HEK293T (cell line): ENCODE data around the gene NKIRAS2.

Experiments
- CTCF ChIA-PET: fragments of 350-600 bp; formaldehyde crosslinking; extraction: SDS; loops from one replicate; lab custom pipeline; 2021; ENCODE audit warnings: antibody characterized with exemption, inconsistent platforms; lab: Yijun Ruan, JAX
- POLR2A ChIA-PET: fragments of 350-600 bp; formaldehyde crosslinking; extraction: SDS; loops from one replicate; lab custom pipeline; 2020; ENCODE audit warnings: antibody characterized with exemption, inconsistent platforms; lab: Yijun Ruan, JAX
- DNase-seq: peaks from one replicate; pipeline ENCODE4 v3.0.0; 2012; ENCODE audit warnings: mixed read lengths; ENCODE audit errors: extremely low spot score
- ARNT ChIP-seq: fragments of 450-650 bp; IDR thresholded peaks from 2 replicates; pipeline ENCODE4 v1.6.1; 2017; ENCODE audit warnings: mild to moderate bottlenecking
- BHLHE40 ChIP-seq: fragments of 450-650 bp; IDR thresholded peaks from 2 replicates; pipeline ENCODE4 v1.6.1; 2016; ENCODE audit warnings: mild to moderate bottlenecking, moderate library complexity, borderline replicate concordance
- CTBP1 ChIP-seq: fragments of 450-650 bp; IDR thresholded peaks from 2 replicates; pipeline ENCODE4 v1.6.1; 2016; ENCODE audit warnings: borderline replicate concordance
- ELF4 ChIP-seq: fragments of 450-650 bp; IDR thresholded peaks from 2 replicates; pipeline ENCODE4 v1.6.1; 2017; ENCODE audit warnings: antibody characterized with exemption
- FOXA1 ChIP-seq: fragments of 450-650 bp; IDR thresholded peaks from 2 replicates; pipeline ENCODE4 v1.6.1; 2016; ENCODE audit warnings: mild to moderate bottlenecking
- FOXK2 ChIP-seq: fragments of 450-650 bp; IDR thresholded peaks from 2 replicates; pipeline ENCODE4 v1.6.1; 2016; ENCODE audit warnings: mild to moderate bottlenecking
- FOXM1 ChIP-seq: fragments of 450-650 bp; IDR thresholded peaks from 2 replicates; pipeline ENCODE4 v1.6.1; 2017; ENCODE audit warnings: mild to moderate bottlenecking, borderline replicate concordance
- HDGF ChIP-seq: fragments of 450-650 bp; IDR thresholded peaks from 2 replicates; pipeline ENCODE4 v1.6.1; 2017; ENCODE audit warnings: antibody characterized with exemption, borderline replicate concordance
- L3MBTL2 ChIP-seq: fragments of 450-650 bp; conservative IDR thresholded peaks from 2 replicates; pipeline ENCODE4 v1.6.1; 2016; ENCODE audit warnings: mild to moderate bottlenecking
- LEF1 ChIP-seq: fragments of 450-650 bp; IDR thresholded peaks from 2 replicates; pipeline ENCODE4 v1.6.1; 2017; ENCODE audit warnings: mild to moderate bottlenecking, borderline replicate concordance
- NFRKB ChIP-seq: fragments of 450-650 bp; IDR thresholded peaks from 2 replicates; pipeline ENCODE4 v1.6.1; 2016; ENCODE audit warnings: mild to moderate bottlenecking, moderate library complexity
- SP1 ChIP-seq: fragments of 450-650 bp; IDR thresholded peaks from 2 replicates; pipeline ENCODE4 v1.6.1; 2017
- SUZ12 ChIP-seq: fragments of 450-650 bp; IDR thresholded peaks from 2 replicates; pipeline ENCODE4 v1.6.1; 2016; ENCODE audit warnings: mild to moderate bottlenecking
- TARDBP ChIP-seq: fragments of 450-650 bp; IDR thresholded peaks from 2 replicates; pipeline ENCODE4 v1.6.1; 2016
- ZNF384 ChIP-seq: fragments of 450-650 bp; IDR thresholded peaks from 2 replicates; pipeline ENCODE4 v1.6.1; 2016
- TF ChIP-seq, protein P1 (sequence below): fragments of 450-650 bp; IDR thresholded peaks from 2 replicates; pipeline ENCODE4 v1.6.1; 2016

The NKIRAS2 gene

GRCh38 chr17:42023524-42024349, 3.8 kb downstream of the NKIRAS2 start:
- TF ChIP-seq, protein P1, sequence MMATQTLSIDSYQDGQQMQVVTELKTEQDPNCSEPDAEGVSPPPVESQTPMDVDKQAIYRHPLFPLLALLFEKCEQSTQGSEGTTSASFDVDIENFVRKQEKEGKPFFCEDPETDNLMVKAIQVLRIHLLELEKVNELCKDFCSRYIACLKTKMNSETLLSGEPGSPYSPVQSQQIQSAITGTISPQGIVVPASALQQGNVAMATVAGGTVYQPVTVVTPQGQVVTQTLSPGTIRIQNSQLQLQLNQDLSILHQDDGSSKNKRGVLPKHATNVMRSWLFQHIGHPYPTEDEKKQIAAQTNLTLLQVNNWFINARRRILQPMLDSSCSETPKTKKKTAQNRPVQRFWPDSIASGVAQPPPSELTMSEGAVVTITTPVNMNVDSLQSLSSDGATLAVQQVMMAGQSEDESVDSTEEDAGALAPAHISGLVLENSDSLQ = no peak
- no peak for TF ChIP-seq HDGF
- TF ChIP-seq SP1 = no peak
- no peak for TF ChIP-seq BHLHE40
- no peak for TF ChIP-seq L3MBTL2
- TF ChIP-seq ELF4 = no peak
- no peak for TF ChIP-seq ARNT
- no peak for TF ChIP-seq ZNF384
- TF ChIP-seq SUZ12 = no peak
- no peak for TF ChIP-seq FOXK2
- no peak for TF ChIP-seq LEF1
- no peak for TF ChIP-seq FOXM1
- CTCF ChIA-PET = no interaction called here
- DNase-seq = no peak
- POLR2A ChIA-PET = interaction anchor here (2.1 to 2.6 kb wide), 2 partner anchors 57 to 96 kb away, joined by 8 to 11 read pairs; partner anchors contain the start of gene CNP

- no peak for DNase-seq
- CTCF ChIA-PET = interaction anchor here (0.6 to 1.9 kb wide), 12 partner anchors 10 to 94 kb away, joined by 3 to 7 read pairs (median 4); no protein-coding TSS in a partner anchor
- POLR2A ChIA-PET = interaction anchor here (0.6 to 4.5 kb wide), 11 partner anchors 8 to 95 kb away, joined by 3 to 37 read pairs (median 4); partner anchors contain the start of genes CNP and DNAJC7
- TF ChIP-seq ARNT (no peak), NFRKB (no peak), ZNF384 (no peak), FOXK2 (no peak), L3MBTL2 (no peak)
- TF ChIP-seq, protein P1 = no peak
Observed at GRCh38 chr17:42025191-42025579, 5.3 kb downstream of the NKIRAS2 start.

DNA sequence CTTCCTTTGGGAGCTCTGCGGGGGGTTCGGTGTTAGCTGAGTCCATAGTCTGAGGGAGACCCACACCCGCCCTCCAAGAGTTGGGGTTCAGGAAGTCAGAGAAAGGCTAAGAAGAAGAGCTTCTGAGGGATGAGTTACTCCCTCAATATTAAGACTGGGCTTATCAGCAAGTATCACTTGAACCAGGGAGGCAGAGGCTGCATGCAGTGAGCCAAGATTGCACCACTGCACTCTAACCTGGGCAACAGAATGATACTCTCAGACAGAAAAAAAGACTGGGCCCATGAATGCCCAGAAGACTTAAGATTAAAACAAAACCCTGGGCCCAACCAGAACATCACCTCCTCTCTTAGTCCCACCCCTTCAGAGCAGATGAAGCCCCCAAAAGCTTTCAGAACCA, 6.0 kb downstream of the NKIRAS2 start:
- DNase-seq = no peak
- ChIA-PET CTCF (interaction anchor here (0.5 to 1.9 kb wide), 7 partner anchors 10 to 161 kb away, joined by 3 to 7 read pairs (median 4); partner anchors contain the start of gene KLHL11), POLR2A (interaction anchor here (0.7 to 4.5 kb wide), 11 partner anchors 9 to 95 kb away, joined by 3 to 37 read pairs (median 4); partner anchors contain the start of genes CNP, DNAJC7 and KAT2A)
- TF ChIP-seq SUZ12 = no peak
- TF ChIP-seq ARNT = no peak
- TF ChIP-seq, protein P1 = no peak
- no peak for TF ChIP-seq TARDBP
- TF ChIP-seq FOXA1 = no peak
- TF ChIP-seq CTBP1 = no peak
- TF ChIP-seq HDGF = no peak
- TF ChIP-seq FOXK2 = no peak
- no peak for TF ChIP-seq L3MBTL2
- TF ChIP-seq LEF1 = no peak
- TF ChIP-seq BHLHE40 = no peak
- TF ChIP-seq SP1 = no peak
- no peak for TF ChIP-seq FOXM1
- TF ChIP-seq ELF4 = no peak

GRCh38 chr17:42026857-42027589, 7.1 kb downstream of the NKIRAS2 start:
- POLR2A ChIA-PET = interaction anchor here (1.2 to 4.5 kb wide), 4 partner anchors 10 to 89 kb away, joined by 4 to 37 read pairs (median 6); partner anchors contain the start of gene DNAJC7
- TF ChIP-seq BHLHE40 (no peak), ZNF384 (no peak), ELF4 (no peak)
- CTCF ChIA-PET = interaction anchor here (0.6 to 1.9 kb wide), 4 partner anchors 9 to 478 kb away, joined by 4 to 5 read pairs (median 4); no protein-coding TSS in a partner anchor
- DNase-seq = no peak

DNA sequence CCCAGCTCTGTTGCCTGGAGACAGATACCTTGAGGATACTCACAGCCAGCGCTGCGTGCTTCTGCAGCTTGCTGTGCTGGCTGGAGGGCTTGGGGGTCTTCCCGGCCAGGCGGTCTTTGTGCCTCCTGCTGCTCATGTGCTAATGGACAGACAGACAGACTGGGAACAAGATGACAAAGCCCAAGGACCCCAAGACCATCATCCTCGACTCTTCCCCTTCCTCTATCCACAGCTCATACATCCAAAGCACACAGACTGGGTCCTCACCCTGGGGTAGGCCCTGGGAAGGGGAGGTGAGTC, 7.7 kb downstream of the NKIRAS2 start:
- TF ChIP-seq FOXA1 (no peak), FOXM1 (no peak), ARNT (no peak), ZNF384 (no peak), L3MBTL2 (no peak), SP1 (no peak), HDGF (no peak), TARDBP (no peak), SUZ12 (no peak), LEF1 (no peak), BHLHE40 (no peak), FOXK2 (no peak)
- TF ChIP-seq, protein P1 = no peak
- no peak for DNase-seq
- ChIA-PET CTCF (interaction anchor here (0.6 to 1.4 kb wide), 2 partner anchors 13 to 478 kb away, joined by 4 read pairs; no protein-coding TSS in a partner anchor), POLR2A (interaction anchor here (4.5 kb wide), 1 partner anchor 11 kb away, joined by 37 read pairs; the partner anchor contains the start of gene DNAJC7)
